DOHH2 (cell line): ENCODE results near the gene TGDS.
A peak's percentile ranks its signal among the peaks of the same experiment; 100 is the strongest.

ENCODE experiments used
- H3F3A ChIP-seq: fragments of 200-600 bp; sonication (generic), shearing (Covaris generic); 2 replicates; pipeline ENCODE4 v1.6.0; 2016; ENCODE audit warnings: antibody characterized with exemption, mild to moderate bottlenecking; ENCODE audit not compliant: control insufficient read depth, insufficient read depth
- H3K27ac ChIP-seq: fragments of 200-600 bp; sonication (generic); 2 replicates; pipeline ENCODE4 v1.5.1; 2014; ENCODE audit warnings: low read depth, mild to moderate bottlenecking, low read length, moderate library complexity
- H3K27me3 ChIP-seq: fragments of 200-600 bp; sonication (generic); 2 replicates; pipeline ENCODE4 v1.6.1; 2014; ENCODE audit warnings: mild to moderate bottlenecking, low read length, mixed read lengths; ENCODE audit not compliant: control insufficient read depth
- H3K36me3 ChIP-seq: fragments of 200-600 bp; sonication (generic); 2 replicates; pipeline ENCODE4 v1.6.1; 2014; ENCODE audit warnings: mild to moderate bottlenecking, low read length, moderate library complexity, mixed read lengths; ENCODE audit not compliant: control insufficient read depth
- H3K4me1 ChIP-seq: fragments of 200-600 bp; sonication (generic); 2 replicates; pipeline ENCODE4 v1.6.1; 2014; ENCODE audit warnings: mild to moderate bottlenecking, low read length, mixed read lengths; ENCODE audit not compliant: control insufficient read depth
- H3K4me2 ChIP-seq: fragments of 200-600 bp; sonication (generic); 2 replicates; pipeline ENCODE4 v1.6.0; 2014; ENCODE audit warnings: mild to moderate bottlenecking, low read length, moderate library complexity
- H3K4me3 ChIP-seq: fragments of 200-600 bp; sonication (generic); 2 replicates; pipeline ENCODE4 v1.5.1; 2014; ENCODE audit warnings: mild to moderate bottlenecking, low read length, mixed read lengths
- H3K79me2 ChIP-seq: fragments of 200-600 bp; sonication (generic); 2 replicates; pipeline ENCODE4 v1.6.1; 2014; ENCODE audit warnings: mild to moderate bottlenecking, low read length, mixed read lengths; ENCODE audit not compliant: control insufficient read depth
- H3K9me2 ChIP-seq: fragments of 200-600 bp; sonication (generic); replicated peaks from 2 replicates; pipeline ENCODE4 v1.6.1; 2014; ENCODE audit warnings: mild to moderate bottlenecking, low read length, mixed read lengths; ENCODE audit not compliant: control insufficient read depth
- H3K9me3 ChIP-seq: fragments of 200-600 bp; sonication (generic); 2 replicates; pipeline ENCODE4 v1.6.1; 2014; ENCODE audit warnings: antibody characterized with exemption, low read length, mixed read lengths; ENCODE audit not compliant: control insufficient read depth, insufficient read depth
- H4K20me1 ChIP-seq: fragments of 200-600 bp; sonication (generic); 2 replicates; pipeline ENCODE4 v1.6.0; 2014; ENCODE audit warnings: low read depth, mild to moderate bottlenecking, antibody characterized with exemption, low read length, moderate library complexity; ENCODE audit not compliant: control insufficient read depth, insufficient read depth
- CTCF ChIP-seq: fragments of 200-600 bp; sonication (generic); IDR thresholded peaks from one replicate; pipeline ENCODE4 v1.5.1; 2014; ENCODE audit warnings: antibody characterized with exemption, mild to moderate bottlenecking, low read depth, low read length; ENCODE audit not compliant: poor library complexity, severe bottlenecking
- EZH2phosphoT487 ChIP-seq: fragments of 200-600 bp; sonication (generic); IDR thresholded peaks from 2 replicates; pipeline ENCODE4 v1.6.1; 2017; ENCODE audit warnings: borderline replicate concordance, mild to moderate bottlenecking, antibody characterized with exemption, low read length, moderate library complexity, mixed read lengths

The TGDS gene

GRCh38 chr13:94623316-94623715, 27.4 kb upstream of the TGDS start:
- Histone ChIP-seq H3K9me3 (no peaks in the 10 kb centered on the region), H3K4me1 (no peaks in the 10 kb centered on the region), H3K4me3 (no peak overlapping the region), H3K36me3 (peaks cover 47% of the 10 kb centered on the region), H3K79me2 (no peaks in the 10 kb centered on the region), H4K20me1 (no peaks in the 10 kb centered on the region), H3K27ac (no peak overlapping the region), H3K4me2 (no peak overlapping the region), H3K27me3 (no peaks in the 10 kb centered on the region), H3K9me2 (no peaks in the 10 kb centered on the region), H3F3A (no peaks in the 10 kb centered on the region)
- TF ChIP-seq CTCF (no peak), EZH2phosphoT487 (no peak)

GRCh38 chr13:94622344-94622743, 26.4 kb upstream of the TGDS start:
- Histone ChIP-seq H3K4me2 (no peak overlapping the region), H3K4me3 (no peak overlapping the region), H3K27ac (no peak overlapping the region), H3K36me3 (peaks cover 46% of the 10 kb centered on the region), H3K79me2 (no peaks in the 10 kb centered on the region), H4K20me1 (no peaks in the 10 kb centered on the region), H3K27me3 (no peaks in the 10 kb centered on the region), H3K9me2 (no peaks in the 10 kb centered on the region), H3F3A (no peaks in the 10 kb centered on the region), H3K9me3 (no peaks in the 10 kb centered on the region), H3K4me1 (no peaks in the 10 kb centered on the region)
- TF ChIP-seq EZH2phosphoT487 (no peak), CTCF (no peak)

GRCh38 chr13:94620286-94620896, 24.4 kb upstream of the TGDS start:
- Histone ChIP-seq H3K4me1 (no peaks in the 10 kb centered on the region), H3K4me2 (no peak overlapping the region), H3K79me2 (no peaks in the 10 kb centered on the region), H4K20me1 (no peaks in the 10 kb centered on the region; the same call in 1 of the 2 replicates), H3K36me3 (peaks cover 42% of the 10 kb centered on the region), H3K27me3 (no peaks in the 10 kb centered on the region), H3K27ac (no peak overlapping the region), H3F3A (no peaks in the 10 kb centered on the region), H3K9me3 (no peaks in the 10 kb centered on the region), H3K9me2 (no peaks in the 10 kb centered on the region), H3K4me3 (no peak overlapping the region)
- TF ChIP-seq CTCF, result peak; percentile 75
- no peak for TF ChIP-seq EZH2phosphoT487
